OCI-LY3 (cell line): ENCODE measurements around the gene RHCG.

Experiments
- EZH2phosphoT487 ChIP-seq: fragments of 200-600 bp; shearing (Covaris generic); IDR thresholded peaks from 2 replicates; pipeline ENCODE4 v1.6.1; 2018; ENCODE audit warnings: antibody characterized with exemption, mixed run types, low read depth
- TF ChIP-seq, protein P1 (sequence below): fragments of 200-600, 300-600 bp; sonication (generic); IDR thresholded peaks from 2 replicates; pipeline ENCODE4 v1.5.1; 2014; ENCODE audit warnings: antibody characterized with exemption, low read length, low read depth

DNA sequence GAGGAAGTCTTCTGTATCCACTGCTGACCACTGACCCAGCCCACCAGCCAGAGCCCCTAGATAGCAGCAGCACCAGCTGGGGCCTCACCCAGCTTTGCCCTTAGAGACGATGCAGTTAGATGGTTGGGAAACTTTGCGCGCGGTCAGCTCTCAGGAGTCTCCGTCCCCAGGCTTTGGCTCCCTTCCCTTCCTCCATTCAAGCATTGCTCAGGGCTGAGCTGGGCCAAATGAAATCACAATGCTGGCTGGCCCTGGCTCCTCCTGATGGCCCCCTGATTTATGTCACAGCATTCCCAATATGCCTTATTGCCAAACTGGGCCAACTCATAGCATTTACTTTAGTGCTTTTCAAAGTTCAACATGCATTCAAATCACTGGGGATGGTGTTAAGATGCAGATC lies 34.6 kb upstream of the RHCG start:
- TF ChIP-seq, protein P1, sequence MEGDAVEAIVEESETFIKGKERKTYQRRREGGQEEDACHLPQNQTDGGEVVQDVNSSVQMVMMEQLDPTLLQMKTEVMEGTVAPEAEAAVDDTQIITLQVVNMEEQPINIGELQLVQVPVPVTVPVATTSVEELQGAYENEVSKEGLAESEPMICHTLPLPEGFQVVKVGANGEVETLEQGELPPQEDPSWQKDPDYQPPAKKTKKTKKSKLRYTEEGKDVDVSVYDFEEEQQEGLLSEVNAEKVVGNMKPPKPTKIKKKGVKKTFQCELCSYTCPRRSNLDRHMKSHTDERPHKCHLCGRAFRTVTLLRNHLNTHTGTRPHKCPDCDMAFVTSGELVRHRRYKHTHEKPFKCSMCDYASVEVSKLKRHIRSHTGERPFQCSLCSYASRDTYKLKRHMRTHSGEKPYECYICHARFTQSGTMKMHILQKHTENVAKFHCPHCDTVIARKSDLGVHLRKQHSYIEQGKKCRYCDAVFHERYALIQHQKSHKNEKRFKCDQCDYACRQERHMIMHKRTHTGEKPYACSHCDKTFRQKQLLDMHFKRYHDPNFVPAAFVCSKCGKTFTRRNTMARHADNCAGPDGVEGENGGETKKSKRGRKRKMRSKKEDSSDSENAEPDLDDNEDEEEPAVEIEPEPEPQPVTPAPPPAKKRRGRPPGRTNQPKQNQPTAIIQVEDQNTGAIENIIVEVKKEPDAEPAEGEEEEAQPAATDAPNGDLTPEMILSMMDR = no peak
- TF ChIP-seq EZH2phosphoT487 = no peak
